NCI-H2107 (cell line): Measurements from ENCODE around the gene MORN3.

Experiments
- DNase-seq: peaks from one replicate; lab custom pipeline; 2025; lab: John Stamatoyannopoulos, UW

MORN3 gene

DNA sequence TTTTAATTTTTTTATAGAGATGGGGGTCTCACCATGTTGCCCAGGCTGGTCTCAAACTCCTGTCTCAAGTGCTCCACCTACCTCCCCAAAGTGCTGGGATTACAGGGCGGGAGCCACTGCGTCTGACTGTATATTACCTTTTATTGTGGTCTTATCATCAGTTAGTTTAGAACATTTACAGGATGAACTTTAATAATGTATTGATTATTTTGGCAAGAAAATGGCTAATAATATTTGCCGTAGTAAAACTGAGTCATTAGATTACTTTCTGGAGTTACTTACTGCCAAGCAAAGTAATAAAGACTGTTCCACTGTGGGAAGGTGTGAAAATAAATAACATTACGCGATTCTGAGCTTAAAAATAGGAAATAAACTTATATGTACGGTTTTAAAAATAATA is 66.7 kb downstream of the MORN3 start:
- no peak for DNase-seq

DNA sequence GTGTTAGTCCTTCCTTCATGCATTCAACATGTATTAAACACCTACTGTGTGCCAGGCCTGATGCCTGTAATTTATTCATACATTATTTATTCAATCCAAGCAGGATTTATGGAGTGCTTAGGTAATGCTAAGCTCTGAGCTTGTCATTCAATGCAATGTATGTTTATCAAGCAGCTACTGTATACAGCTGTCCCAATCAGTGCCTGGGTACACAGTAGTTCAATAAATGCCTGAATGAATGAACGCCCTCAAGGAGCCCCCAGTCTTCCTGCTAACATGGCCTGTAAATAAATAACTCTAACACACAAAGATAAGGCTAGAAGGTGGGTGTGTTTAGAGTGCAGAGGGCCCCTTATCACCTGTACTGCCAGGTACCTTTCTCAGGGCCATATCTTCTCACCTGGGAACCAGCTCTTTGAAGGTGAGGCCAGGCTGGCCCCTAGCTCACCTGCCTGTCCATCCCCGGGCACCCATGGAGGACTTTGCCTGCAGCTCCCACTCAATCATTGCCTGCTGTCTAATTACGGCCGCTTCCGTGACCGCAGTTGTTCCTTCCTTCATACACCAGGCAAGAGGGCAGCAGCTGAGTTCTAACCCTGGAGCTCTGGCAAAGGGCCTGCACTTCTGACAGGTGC is 68.6 kb downstream of the MORN3 start:
- DNase-seq, result no peak
